Right renal cortex interstitium (tissue), 3 donors: ENCODE measurements around the gene HSD17B7. TPM values are rescaled to one million over a fixed set of nuclear protein-coding genes. Genes with fewer than 3 reads are reported as not detected.
A peak's percentile ranks its signal among the peaks of the same experiment; 100 is the strongest.
"Not testable (repeated sequence)": the region's sequence is repeated elsewhere in the genome, so short reads cannot be mapped to it uniquely, and the experiment has no call there.

Experiments used
- DNase-seq, 3 donors: peaks; one replicate each; pipeline ENCODE4 v3.0.0-alpha.2; 2013; ENCODE audit warnings: low read depth in 3 of 3, low spot score in 2 of 3
- polyA plus RNA-seq, 3 donors: library from polyadenylated mRNA; unstranded; fragments of 120-200 nt; gene quantifications; one replicate each; pipeline ENCODE4 v1.2.1, GENCODE V29; 2013; ENCODE audit not compliant: insufficient read length in 3 of 3

Gene HSD17B7, protein sequence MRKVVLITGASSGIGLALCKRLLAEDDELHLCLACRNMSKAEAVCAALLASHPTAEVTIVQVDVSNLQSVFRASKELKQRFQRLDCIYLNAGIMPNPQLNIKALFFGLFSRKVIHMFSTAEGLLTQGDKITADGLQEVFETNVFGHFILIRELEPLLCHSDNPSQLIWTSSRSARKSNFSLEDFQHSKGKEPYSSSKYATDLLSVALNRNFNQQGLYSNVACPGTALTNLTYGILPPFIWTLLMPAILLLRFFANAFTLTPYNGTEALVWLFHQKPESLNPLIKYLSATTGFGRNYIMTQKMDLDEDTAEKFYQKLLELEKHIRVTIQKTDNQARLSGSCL
- polyA plus RNA-seq: 10 to 100 TPM; 17.6 to 19.3 (median 17.7) TPM

DNA sequence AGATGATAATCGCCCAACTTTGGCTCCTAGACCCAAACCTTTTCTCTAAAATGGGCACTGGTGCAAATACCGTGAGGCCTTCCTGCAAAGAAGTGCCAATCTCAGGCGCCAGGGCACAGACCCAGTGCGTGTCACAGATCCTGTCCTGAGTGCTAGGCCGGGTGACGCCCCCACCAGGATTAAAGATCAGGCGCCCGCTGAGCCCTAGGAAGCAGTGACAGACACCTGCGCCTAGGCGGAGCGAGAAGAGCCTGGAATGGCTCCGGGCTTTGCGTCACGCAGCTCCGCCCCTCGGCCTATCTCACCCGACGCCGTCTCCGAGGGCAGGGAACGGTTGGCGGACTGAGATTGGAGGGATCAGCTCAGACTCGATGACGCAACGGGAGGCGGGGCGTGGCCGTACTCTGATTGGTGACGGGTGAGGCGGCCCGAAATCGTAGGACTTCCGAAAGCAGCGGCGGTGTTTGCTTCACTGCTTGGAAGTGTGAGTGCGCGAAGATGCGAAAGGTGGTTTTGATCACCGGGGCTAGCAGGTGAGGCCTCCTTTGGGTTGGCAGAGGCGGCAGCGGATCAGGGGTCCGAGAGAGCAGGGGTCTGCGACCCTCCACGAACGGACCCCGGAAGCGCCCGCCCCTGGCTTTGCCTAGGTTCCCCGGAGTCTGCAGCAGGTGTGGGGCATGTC is at the start of gene HSD17B7:
TSS of gene HSD17B7 (plus strand) at position 400 of the 682 bp plus-strand sequence. CDS start at position 499, 99 bp downstream.
- peak; percentile 18 to 36 (median 31) for DNase-seq

DNA sequence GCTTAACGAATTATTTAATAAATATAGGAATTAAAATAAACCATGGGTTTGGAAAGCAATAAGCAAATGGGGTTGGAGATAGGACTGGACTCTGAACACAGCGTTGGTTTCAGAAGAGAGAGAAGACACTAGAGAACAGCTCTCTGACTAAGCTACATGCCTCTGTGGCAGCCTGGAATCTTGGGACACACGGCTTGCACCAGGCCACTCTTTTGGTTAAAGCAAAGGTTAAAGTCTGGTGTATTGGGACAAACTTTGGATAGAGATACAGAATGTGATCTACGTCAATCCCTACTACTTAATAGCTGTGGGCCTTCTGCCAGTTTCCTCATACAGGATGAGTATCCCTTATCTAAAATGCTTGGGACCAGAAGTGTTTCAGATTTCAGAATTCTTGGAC is 49.7 kb upstream of the HSD17B7 start:
- no peak for DNase-seq

DNA sequence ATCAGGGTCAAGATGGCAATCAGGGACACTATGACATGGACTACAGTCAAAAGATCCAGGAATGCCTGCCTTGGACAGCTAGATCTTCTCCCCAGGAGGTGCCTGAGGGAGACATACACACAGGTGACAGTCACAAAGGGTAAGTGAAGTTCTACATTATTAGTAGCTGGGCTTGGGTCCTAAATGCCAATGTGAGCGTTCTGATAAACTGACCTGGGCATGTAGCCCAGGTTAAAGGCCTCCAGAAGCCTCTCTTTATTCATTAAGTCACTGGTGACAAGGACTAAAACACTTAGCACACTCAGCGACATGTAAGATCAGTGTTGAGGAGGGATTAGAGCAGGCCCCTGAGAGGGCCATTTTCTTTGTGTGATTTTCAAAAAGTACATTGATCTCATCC is 48.9 kb upstream of the HSD17B7 start:
- DNase-seq: no peak

DNA sequence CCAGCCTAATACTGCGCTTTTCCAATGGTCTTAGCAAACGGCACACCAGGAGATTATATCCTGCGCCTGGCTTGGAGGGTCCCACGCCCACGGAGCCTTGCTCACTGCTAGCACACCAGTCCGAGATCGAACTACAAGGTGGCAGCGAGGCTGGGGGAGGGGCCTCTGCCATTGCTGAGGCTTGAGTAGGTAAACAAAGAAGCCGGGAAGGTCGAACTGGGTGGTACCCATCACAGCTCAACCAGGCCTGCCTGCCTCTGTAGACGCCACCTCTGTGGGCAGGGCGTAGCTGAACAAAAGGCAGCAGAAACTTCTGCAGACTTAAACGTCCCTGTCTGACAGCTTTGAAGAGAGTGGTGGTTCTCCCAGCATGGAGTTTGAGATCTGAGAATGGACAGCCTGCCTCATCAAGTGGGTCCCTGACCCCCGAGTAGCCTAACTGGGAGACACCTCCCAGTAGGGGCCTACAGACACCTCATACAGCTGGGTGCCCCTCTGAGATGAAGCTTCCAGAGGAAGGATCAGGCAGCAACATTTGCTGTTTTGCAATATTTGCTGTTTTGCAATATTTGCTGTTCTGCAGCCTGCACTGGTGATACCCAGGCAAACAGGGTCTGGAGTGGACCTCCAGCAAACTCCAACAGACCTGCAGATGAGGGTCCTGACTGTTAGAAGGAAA is 44.1 kb upstream of the HSD17B7 start:
- DNase-seq: not testable (repeated sequence)

DNA sequence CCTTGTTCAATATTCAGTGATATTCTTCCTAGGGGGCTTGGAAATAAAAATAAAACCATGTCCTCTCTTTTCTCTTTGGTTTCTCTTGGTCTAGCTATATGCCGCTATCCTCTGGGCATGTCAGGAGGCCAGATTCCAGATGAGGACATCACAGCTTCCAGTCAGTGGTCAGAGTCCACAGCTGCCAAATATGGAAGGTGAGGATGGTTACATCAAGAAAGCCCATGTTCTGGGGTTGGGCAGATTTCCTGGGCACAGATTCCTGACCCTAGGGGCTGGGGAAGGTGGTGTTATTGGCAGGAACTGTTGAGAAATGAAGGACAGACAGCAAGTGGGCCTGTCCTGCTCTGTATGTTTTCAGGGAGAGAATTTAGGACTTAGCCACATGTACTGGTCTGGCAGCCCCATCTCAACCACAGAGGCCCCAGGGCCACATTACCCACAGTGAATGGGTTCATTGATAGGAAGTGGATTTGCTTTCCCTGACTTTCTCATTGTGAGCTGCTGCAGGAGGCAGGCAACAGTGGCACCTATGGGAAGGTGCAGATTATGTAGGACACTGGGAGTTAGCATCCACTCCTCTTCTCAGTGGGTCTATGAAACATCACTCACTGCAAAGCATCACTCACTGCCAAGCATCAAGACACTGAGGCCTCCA is 37.4 kb upstream of the HSD17B7 start:
- DNase-seq: no peak

DNA sequence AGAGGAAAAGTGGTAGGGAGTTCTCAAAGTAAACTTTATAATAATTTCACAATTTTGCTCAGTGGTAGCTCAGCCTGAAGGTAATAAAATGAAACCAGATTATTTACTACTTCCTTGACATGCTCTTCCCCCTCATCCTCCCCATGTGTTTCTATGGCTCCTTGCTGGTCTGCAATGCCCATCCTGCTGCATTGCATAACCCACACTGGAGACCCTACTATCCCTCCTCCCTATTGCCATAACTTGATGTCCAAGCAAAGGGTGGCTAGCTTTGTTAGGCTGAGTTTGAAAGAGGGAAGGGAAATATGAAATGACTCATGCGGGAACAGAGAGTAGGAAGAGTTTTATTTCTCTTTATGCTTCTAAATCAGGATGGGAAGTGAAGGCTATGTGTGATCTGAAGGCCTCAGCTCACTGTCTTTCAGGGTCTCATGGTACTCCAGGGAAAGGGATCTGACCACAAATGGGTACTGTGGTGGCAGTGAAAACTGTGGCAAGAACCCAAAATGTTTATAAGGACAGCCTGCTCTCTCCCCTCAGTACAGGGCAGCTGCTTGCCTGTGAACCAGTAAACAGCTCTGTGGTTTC is 36.4 kb upstream of the HSD17B7 start:
- DNase-seq: no peak

DNA sequence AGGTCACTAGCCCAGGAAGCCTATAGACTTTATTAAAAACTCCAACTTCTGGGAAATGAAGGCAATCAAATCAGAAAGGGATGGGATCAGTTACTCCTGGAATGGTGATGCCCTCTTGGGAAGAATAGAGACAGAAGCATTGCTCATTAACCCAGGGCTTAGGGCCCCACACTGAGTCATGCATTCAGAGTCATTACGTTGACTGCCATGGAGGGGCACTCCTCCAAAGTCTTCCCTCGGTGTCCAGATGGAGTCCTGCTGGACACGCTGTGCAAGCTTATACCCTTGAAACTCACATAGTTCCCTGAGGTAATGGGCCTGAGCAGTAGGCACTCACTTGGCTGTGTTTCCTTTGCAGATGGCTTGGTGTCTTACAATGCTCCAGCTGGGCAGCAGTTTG is 35.2 kb upstream of the HSD17B7 start:
- DNase-seq: no peak

DNA sequence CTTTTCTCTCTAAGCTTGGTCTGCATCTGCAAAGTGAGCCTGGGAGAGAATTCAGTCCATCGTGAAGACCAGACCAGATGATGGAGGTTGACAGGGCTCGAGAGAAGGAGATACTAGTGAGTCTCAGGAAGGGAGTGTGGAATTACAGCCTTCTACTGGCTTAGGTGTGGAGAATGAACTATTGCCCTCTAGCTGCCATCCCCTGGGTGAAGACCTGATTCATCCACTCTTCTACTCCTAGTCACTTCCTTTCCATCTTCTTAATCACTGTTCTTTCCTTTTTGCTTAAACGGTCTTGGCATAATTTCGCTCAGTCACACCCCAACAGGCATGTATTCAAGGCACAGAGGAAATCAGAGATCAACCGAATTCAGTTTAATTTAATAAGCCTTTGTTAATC is 34.0 kb upstream of the HSD17B7 start:
- DNase-seq: no peak

DNA sequence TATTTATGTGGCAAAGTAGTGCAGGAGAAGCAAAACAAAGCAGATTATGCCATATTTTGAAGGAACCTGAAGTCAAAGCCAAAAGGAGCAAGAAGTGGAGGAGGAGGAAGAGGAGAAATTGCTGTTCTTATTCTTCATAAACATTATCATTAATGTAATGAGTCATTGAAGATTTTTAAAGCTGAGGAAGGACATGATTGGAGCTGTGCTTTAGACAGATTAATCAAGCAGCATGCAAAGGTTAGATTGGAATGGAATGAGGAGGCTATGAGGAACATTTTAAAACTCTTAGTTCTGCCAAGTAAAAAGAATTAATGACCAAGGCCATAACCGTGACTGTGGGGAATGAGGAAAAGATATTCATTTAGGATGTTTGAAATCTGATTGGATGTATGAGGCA is 33.0 kb upstream of the HSD17B7 start:
- no peak for DNase-seq

DNA sequence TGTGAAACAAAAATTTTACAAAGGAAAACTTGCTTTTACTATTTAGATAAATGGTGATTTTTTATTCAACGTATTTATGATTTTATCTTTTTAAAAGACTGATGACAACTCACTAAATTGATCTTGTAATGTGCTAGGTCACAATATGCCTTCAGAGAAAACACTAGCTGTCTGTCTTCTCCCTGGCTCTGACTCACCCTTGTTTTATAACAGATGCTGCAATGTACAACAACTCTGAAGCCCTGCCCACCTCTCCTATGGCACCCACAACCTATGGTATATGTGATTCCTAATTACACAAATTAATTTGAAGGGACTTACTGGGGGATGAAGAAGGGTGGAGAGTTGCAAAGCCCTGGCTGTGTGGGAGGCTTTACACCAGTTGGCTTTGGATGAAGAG is 24.7 kb upstream of the HSD17B7 start:
- no peak for DNase-seq

DNA sequence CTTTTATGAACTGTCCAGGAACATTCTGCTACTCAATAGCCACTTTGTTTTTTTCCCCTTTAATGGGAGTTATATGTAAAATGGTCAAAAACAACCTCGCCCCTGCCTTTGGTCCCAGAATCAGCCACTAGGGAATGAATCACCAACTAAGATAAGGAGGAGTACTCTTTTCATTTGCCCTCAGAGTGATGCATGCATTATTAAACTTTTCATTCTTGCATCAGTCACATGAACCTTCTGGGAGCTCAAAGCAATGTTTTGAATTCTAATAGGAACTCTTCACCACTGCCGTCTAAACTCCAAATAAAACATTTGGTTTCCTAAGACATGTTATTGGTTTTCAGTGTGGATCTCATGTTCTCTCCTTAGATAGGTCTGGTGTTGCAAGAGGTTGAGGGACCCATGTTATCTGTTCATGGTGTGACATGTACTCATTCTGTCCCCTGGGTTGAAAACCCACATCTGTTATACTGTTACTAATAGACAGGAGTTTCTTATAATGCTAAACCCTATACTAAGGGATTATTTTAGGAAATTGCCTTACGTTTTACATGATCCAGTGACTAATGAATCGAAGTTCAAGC is 17.8 kb upstream of the HSD17B7 start:
- DNase-seq: no peak

DNA sequence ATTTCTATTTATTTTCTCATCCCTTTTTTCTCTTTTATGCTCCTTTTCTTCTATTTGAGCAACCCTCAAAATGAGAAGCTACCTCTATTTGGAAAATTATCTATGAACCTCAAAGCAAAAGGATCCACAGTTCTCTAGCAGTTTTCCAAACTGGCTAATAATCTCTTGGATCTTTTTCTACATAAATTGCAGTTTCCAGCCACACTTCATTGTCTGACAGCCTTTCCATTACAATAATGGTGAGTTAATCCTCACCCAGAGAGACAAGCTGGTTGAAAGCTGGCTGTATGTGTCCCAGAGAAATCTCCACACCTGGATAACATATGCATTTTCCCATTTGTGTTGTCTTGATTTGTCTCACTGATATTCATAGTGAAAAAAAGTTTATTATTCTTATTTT is 16.5 kb upstream of the HSD17B7 start:
- no peak for DNase-seq

DNA sequence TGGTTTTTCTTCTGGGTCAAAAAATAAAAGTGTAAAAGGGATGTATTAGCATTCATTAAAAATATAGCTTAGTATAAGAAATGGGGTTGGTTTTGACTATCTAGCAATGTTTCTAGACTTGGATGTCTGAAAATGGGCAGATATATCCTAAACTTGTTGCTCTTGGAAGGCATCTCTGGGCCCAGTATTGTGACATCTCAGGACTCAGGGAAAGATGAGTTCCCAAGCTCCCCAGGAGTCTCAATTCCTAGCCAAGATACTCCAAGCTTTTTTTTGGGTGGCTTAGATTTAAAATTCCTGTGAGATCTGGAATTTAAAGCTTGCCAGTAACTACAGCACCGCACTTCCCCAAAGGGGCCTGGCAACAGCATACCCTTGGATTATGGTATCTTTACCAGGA is 11.5 kb upstream of the HSD17B7 start:
- DNase-seq: no peak

DNA sequence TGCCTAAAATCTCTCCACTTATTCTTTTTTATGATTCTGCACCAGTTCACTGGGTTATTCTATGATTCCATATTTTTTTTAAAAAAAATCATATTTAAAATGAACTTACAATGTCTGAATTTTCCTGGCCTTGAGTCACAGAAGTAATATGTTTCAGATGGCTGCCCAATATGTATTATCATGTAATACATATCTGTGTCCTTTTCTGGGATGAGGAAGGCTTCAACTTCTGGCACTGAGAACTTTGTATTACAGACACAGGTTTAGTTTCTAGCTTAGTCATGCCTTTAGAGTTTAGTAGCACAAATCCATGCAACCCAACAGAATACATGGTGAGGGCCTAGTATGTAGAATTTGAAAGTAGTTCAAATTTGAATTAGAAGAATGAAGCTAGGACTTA is 7.8 kb upstream of the HSD17B7 start:
- DNase-seq: no peak

DNA sequence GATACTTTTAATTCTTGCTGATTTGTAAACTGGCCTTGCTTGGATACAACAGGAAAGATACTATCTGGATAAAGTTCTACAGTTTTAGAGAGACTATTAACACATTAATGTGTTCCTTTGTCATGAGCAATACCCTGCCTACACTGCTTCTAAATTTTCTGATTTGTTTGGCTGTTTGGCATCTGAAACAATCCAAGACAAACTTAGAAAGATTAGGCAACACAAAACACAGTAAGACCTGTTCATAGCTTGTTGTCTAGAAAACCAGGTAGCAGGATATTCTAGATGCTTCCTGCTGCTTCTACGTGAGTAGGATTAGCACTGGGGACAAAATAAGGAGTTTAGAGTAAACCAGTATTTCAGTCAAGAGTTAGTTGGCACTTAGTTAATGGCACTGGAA is 5.6 kb upstream of the HSD17B7 start:
- DNase-seq: not testable (repeated sequence)

DNA sequence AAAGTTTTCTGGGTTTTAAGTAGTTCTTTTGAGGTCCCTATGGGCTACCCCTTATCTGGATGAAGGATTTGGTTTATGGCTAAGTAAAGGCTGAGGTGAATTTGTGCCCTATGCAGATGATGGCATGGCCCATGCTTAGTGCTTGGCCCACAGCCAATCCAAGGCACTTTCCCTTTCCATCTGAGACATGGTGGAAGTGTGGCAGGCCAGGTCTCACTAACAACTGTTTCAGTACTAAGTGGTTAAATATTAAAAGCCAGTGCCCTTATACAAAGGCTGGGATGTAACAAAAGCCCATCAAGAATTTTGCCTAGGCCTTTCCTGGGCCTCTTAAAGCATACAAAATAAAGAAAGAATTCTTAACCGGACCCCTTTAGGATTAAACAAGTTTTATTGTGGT is 1.7 kb upstream of the HSD17B7 start:
- DNase-seq: not testable (repeated sequence)

DNA sequence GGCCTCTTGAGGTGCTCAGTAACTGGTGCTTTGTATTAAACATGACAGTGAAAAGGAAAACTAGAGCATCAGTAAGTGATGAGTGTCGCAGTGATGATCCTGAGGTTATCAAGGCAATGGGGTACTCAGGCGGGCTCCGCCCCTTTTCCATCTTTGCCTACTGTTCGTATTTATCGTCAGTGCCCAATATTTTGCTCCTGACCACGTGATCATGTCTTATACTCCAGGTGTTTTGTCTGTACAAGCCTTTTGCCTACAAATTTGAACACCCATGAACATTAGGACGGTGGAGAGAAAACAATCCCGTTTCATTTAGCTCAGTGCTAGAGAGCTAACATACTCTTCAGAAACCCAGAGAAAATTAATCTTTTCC is 469 bp downstream of the HSD17B7 start:
- not testable (repeated sequence) for DNase-seq

DNA sequence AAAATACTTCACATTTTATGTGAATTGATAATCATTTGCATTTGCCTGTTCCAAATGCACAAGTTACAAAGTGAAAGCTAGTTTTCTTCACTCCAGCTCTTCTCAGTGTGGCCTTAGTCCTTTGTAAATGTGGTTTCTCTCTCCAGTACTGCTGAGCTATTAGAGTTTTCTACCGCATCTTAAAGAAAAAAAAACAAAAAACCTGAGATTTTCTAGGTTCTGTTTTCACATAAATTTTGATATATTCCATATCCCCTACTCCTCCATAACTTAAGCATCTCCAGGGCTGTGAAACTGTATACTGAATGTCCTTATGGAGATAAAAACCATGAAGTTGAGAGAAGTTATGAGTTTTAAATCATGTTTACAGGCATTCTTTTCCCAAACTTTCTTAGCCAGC is 3.8 kb downstream of the HSD17B7 start:
- not testable (repeated sequence) for DNase-seq

DNA sequence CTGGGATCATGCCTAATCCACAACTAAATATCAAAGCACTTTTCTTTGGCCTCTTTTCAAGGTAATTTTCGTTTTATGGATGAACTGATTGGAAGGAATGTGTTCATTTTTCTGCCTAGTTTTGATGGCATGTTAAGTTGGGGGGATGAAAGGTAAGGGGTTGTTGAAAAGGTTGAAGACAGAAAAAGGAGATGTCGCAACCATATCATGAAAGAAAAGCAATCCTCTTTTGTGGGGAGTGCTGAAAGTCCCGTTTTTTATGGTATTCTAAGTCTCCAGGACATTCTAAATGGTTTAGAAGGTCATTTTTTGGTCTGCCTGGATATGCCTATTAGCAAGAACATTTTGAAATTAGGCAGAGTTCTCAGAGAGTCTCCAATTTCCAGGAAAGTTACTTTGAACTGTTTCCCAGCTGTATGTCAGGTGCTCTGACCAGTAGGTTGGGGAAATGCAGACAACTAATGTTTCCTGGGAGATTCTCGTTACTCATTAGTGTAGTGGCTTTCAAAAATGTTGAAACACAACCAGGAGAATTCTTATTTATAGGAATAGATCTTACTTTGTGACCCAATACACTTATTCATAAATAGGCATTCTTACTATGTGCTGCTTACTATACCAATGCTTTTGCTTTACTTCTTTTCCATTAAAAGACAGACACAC is 6.2 kb downstream of the HSD17B7 start:
- not testable (repeated sequence) for DNase-seq
